Colonic mucosa (tissue), 4 donors: ENCODE results near the gene APH1B. TPM values are rescaled to one million over a fixed set of nuclear protein-coding genes. Genes with fewer than 3 reads are reported as not detected.
"Not testable (repeated sequence)": the region's sequence is repeated elsewhere in the genome, so short reads cannot be mapped to it uniquely, and the experiment has no call there.

Experiments
- DNase-seq: peaks from one replicate; pipeline ENCODE4 v3.0.0-alpha.2; 2020
- H3K27ac ChIP-seq: fragments of 200-600 bp; one replicate; pipeline ENCODE4 v1.8.0; 2021
- H3K27me3 ChIP-seq: fragments of 200-600 bp; one replicate; pipeline ENCODE4 v1.8.0; 2021
- H3K36me3 ChIP-seq: fragments of 200-600 bp; one replicate; pipeline ENCODE4 v1.8.0; 2021
- H3K4me1 ChIP-seq: fragments of 200-600 bp; one replicate; pipeline ENCODE4 v1.8.0; 2021; ENCODE audit warnings: mild to moderate bottlenecking
- H3K4me3 ChIP-seq: fragments of 200-600 bp; one replicate; pipeline ENCODE4 v1.8.0; 2021
- H3K9ac ChIP-seq, 2 donors: one replicate each; pipeline ENCODE4 v1.7.0; 2013; ENCODE audit warnings: control low read depth in 2 of 2, low read depth in 2 of 2, low read length in 2 of 2
- H3K9me3 ChIP-seq: fragments of 200-600 bp; one replicate; pipeline ENCODE4 v1.8.0; 2021
- CTCF ChIP-seq: fragments of 200-600 bp; IDR thresholded peaks from one replicate; pipeline ENCODE4 v1.8.0; 2022; ENCODE audit warnings: antibody characterized with exemption, mild to moderate bottlenecking
- intact Hi-C: fragments of 100-400 bp; cut with DNase I; formaldehyde crosslinking; loops from one replicate; pipeline ENCODE4 v1.14.1; 2022
- total RNA-seq, 2 donors: library from RNA; stranded (reverse); fragmentation: NEBNext Ultra II Directional in 1 of 2; extraction: Animal tissue kit (Norgen Biotek cat#: 25700) in 1 of 2; gene quantifications; one replicate each; pipeline ENCODE4 v1.2.1, GENCODE V29; 2021
- donor health status: healthy.
- donor health status: DM: no; HTN: no; CAD: no.
- donor health status: DM: no; HTN: no; CAD: no.

APH1B gene
- total RNA-seq, 2 donors from 2014 or later, result 5.0 to 8.9 TPM

- Histone ChIP-seq H3K9me3 (no peaks in the 10 kb centered on the region), H3K27me3 (no peaks in the 10 kb centered on the region), H3K9ac (no peak overlapping the region), H3K27ac (no peak overlapping the region), H3K36me3 (no peaks in the 10 kb centered on the region), H3K4me3 (no peak overlapping the region), H3K4me1 (no peaks in the 10 kb centered on the region)
- TF ChIP-seq CTCF, result no peak
- intact Hi-C loops, result no loop called here
- DNase-seq, result no peak
Observed at GRCh38 chr15:63313825-63314224, 36.4 kb downstream of the APH1B start.

- TF ChIP-seq CTCF, result no peak
- Histone ChIP-seq H3K4me3 (no peak overlapping the region), H3K27ac (no peak overlapping the region), H3K9me3 (no peaks in the 10 kb centered on the region), H3K27me3 (no peaks in the 10 kb centered on the region), H3K4me1 (no peaks in the 10 kb centered on the region), H3K9ac (no peak overlapping the region), H3K36me3 (no peaks in the 10 kb centered on the region)
- no peak for DNase-seq
- intact Hi-C loops, result no loop called here
Observed at GRCh38 chr15:63314409-63314808, 37.0 kb downstream of the APH1B start.

- no peak for TF ChIP-seq CTCF
- Histone ChIP-seq H3K4me3 (no peak overlapping the region), H3K27ac (no peak overlapping the region), H3K27me3 (no peaks in the 10 kb centered on the region), H3K9me3 (no peaks in the 10 kb centered on the region), H3K9ac (no peak overlapping the region), H3K4me1 (no peaks in the 10 kb centered on the region), H3K36me3 (no peaks in the 10 kb centered on the region)
- DNase-seq, result peak; percentile 44
- intact Hi-C loops, result no loop called here
Observed at GRCh38 chr15:63318344-63318743, 40.9 kb downstream of the APH1B start.

GRCh38 chr15:63319065-63319464 lies 41.7 kb downstream of the APH1B start:
- Histone ChIP-seq H3K9me3 (no peaks in the 10 kb centered on the region), H3K27me3 (no peaks in the 10 kb centered on the region), H3K9ac (no peak overlapping the region), H3K4me1 (no peaks in the 10 kb centered on the region), H3K36me3 (no peaks in the 10 kb centered on the region), H3K4me3 (no peak overlapping the region), H3K27ac (no peak overlapping the region)
- intact Hi-C loops, result no loop called here
- DNase-seq, result no peak
- TF ChIP-seq CTCF, result no peak

- H3K27me3 ChIP-seq, H3K27ac ChIP-seq, H3K4me1 ChIP-seq, intact Hi-C loops, H3K9me3 ChIP-seq, H3K36me3 ChIP-seq, H3K9ac ChIP-seq, DNase-seq, H3K4me3 ChIP-seq: not testable (repeated sequence)
Observed at GRCh38 chr15:63320446-63320845, 43.0 kb downstream of the APH1B start.

- intact Hi-C loops, H3K27ac ChIP-seq, H3K36me3 ChIP-seq, H3K9me3 ChIP-seq, H3K27me3 ChIP-seq, H3K4me1 ChIP-seq, H3K4me3 ChIP-seq, DNase-seq: not testable (repeated sequence)
- H3K9ac ChIP-seq, result peak overlapping the region in 1 of 2 donors; percentile 19
Observed at GRCh38 chr15:63320981-63321380, 43.6 kb downstream of the APH1B start.

- DNase-seq, result no peak
- H3K36me3 ChIP-seq, result no peaks in the 10 kb centered on the region
- H3K9me3 ChIP-seq, result no peaks in the 10 kb centered on the region
- no peaks in the 10 kb centered on the region for H3K4me1 ChIP-seq
- no peaks in the 10 kb centered on the region for H3K27me3 ChIP-seq
- H3K4me3 ChIP-seq, result no peak overlapping the region
- H3K27ac ChIP-seq, result no peak overlapping the region
- peak overlapping the region in 1 of 2 donors; percentile 19 for H3K9ac ChIP-seq
- no peak for TF ChIP-seq CTCF
- intact Hi-C loops, result no loop called here
Observed at GRCh38 chr15:63321462-63321861, 44.1 kb downstream of the APH1B start.
